Measurements from ENCODE around the gene CPXM1.

GRCh38 chr20:2757969-2758368, 42.5 kb downstream of the CPXM1 start:
- TF ChIP-seq, protein P1, sequence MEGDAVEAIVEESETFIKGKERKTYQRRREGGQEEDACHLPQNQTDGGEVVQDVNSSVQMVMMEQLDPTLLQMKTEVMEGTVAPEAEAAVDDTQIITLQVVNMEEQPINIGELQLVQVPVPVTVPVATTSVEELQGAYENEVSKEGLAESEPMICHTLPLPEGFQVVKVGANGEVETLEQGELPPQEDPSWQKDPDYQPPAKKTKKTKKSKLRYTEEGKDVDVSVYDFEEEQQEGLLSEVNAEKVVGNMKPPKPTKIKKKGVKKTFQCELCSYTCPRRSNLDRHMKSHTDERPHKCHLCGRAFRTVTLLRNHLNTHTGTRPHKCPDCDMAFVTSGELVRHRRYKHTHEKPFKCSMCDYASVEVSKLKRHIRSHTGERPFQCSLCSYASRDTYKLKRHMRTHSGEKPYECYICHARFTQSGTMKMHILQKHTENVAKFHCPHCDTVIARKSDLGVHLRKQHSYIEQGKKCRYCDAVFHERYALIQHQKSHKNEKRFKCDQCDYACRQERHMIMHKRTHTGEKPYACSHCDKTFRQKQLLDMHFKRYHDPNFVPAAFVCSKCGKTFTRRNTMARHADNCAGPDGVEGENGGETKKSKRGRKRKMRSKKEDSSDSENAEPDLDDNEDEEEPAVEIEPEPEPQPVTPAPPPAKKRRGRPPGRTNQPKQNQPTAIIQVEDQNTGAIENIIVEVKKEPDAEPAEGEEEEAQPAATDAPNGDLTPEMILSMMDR (optimal IDR thresholded peaks at IDR 0.05 in 1 of 3, IDR thresholded peaks at IDR 0.05 in 1 of 3, conservative IDR thresholded peaks at IDR 0.05 in 1 of 3; ENCODE audit: extremely low read depth in 1 of 3, insufficient read depth in 2 of 3, low read length in 3 of 3), result no peak
- no peak for TF ChIP-seq EZH2 (IDR thresholded peaks at IDR 0.05; ENCODE audit: low read length)

Measured in keratinocyte (primary cell).